Sigmoid colon (tissue), 7 donors: ENCODE results near the gene ASTL. TPM values are rescaled to one million over a fixed set of nuclear protein-coding genes. Genes with fewer than 3 reads are reported as not detected.

ENCODE experiments used
- DNase-seq: peaks from one replicate; pipeline ENCODE4 v3.0.0-alpha.2; 2019
- H3K27ac ChIP-seq, 4 donors: fragments of 200-600 bp; sonication (generic); one replicate each; pipeline ENCODE4 v1.5.1; 2016 to 2019; ENCODE audit warnings: mild to moderate bottlenecking in 1 of 4
- H3K27me3 ChIP-seq, 3 donors: fragments of 200-600 bp; sonication (generic); one replicate each; pipeline ENCODE4 v1.5.1; 2019; ENCODE audit warnings: mild to moderate bottlenecking in 1 of 3
- H3K36me3 ChIP-seq, 4 donors: fragments of 200-600 bp; sonication (generic); one replicate each; pipeline ENCODE4 v1.5.1; 2016 to 2019
- H3K4me1 ChIP-seq, 4 donors: fragments of 200-600 bp; sonication (generic); one replicate each; pipeline ENCODE4 v1.5.1; 2017 to 2019
- H3K4me3 ChIP-seq, 4 donors: fragments of 200-600 bp; sonication (generic); one replicate each; pipeline ENCODE4 v1.5.1; 2017 to 2019; ENCODE audit warnings: mild to moderate bottlenecking in 2 of 4, moderate library complexity in 1 of 4
- H3K9me3 ChIP-seq, 4 donors: fragments of 200-600 bp in 3 of 4; sonication (generic) in 3 of 4; one replicate each; pipeline versions ENCODE4 v1.5.1 to v1.6.1; 2013 to 2019
- CTCF ChIP-seq, 4 experiments: fragments of 450-650 bp in 3 of 4; fragments of 200-600 bp in 1 of 4; IDR thresholded peaks; one replicate each; pipeline ENCODE4 v1.5.1; 2016 to 2019; ENCODE audit warnings: antibody characterized with exemption in 4 of 4, mild to moderate bottlenecking in 3 of 4, moderate library complexity in 2 of 4
- EP300 ChIP-seq, 4 donors: sonication (generic); formaldehyde crosslinking; IDR thresholded peaks; one replicate each; pipeline ENCODE4 v1.6.1; 2017; ENCODE audit warnings: antibody characterized with exemption in 4 of 4
- POLR2A ChIP-seq, 2 donors: fragments of 450-650 bp; IDR thresholded peaks; one replicate each; pipeline ENCODE4 v1.6.1; 2016; ENCODE audit warnings: antibody characterized with exemption in 2 of 2, mild to moderate bottlenecking in 2 of 2, moderate library complexity in 2 of 2
- POLR2AphosphoS5 ChIP-seq, 4 donors: sonication (generic); formaldehyde crosslinking; IDR thresholded peaks; one replicate each; pipeline ENCODE4 v1.6.1; 2017; ENCODE audit warnings: antibody characterized with exemption in 4 of 4
- WGBS, 2 donors: extraction: QIAGEN DNeasy Blood & Tissue Kit; methylation state at CpG; one replicate each; pipeline ENCODE4 v1.1.7; 2013; 5-methylcytosine and 5-hydroxymethylcytosine counted together
- intact Hi-C: fragments of 100-400 bp; cut with DNase I; formaldehyde crosslinking; loops from one replicate; pipeline ENCODE4 v1.15.1; 2023
- polyA plus RNA-seq, 3 donors: library from polyadenylated mRNA; stranded (reverse); fragments of 200-250 nt; gene quantifications; one replicate each; pipeline ENCODE4 v1.2.3, GENCODE V29; 2013
- total RNA-seq, 4 donors: library from RNA; depleted of rRNA; stranded (reverse); fragments of >200 nt; gene quantifications; one replicate each; pipeline ENCODE4 v1.1.0, GENCODE V29; 2016
- donor health status: healthy with polysubstance abuse.
- donor health status: Bipolar disorder and iron deficiency.
- donor health status: healthy.

ASTL gene
- total and polyA plus RNA-seq, 7 donors = 0.36 TPM; not detected in 6

DNA sequence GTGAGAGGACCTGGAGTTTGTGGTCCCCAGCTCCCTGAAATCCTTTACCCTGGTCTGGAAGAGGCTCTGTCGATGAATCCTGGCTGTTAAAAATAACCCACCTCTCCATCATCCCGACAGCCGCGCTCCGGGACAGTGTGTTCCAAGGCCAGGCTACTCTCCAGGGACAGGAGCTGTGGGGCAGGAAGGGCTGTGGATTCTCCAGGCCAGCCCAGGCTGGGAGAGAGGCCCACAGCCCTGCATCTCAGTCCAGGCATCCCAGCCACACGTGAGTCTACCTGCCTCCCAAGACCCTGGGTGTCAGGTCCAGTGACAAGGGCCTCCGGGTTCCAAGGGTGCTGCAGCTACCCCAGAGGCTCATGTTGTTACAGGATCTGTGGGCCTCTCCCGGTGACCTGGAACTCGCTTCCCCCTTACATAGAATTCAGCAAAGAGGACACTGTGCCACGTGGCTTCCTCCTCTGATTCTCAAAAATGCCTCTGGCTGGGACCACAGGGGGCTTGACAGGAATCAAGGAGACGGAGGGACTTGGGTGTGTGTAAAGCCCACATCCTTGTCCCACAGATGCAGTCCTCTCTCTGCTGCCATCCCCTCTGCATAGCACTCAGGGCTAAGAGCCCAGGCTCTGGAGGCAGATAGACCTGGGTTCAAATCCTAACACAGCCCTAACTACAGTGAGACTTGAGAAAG, 39.3 kb downstream of the ASTL start:
- Histone ChIP-seq H3K4me3 (no peak overlapping the region), H3K4me1 (no peaks in the 10 kb centered on the region), H3K27ac (peak overlapping the region in 3 of 4 donors; percentile 23 to 48 (median 34)), H3K27me3 (no peaks in the 10 kb centered on the region), H3K36me3 (no peaks in the 10 kb centered on the region), H3K9me3 (no peaks in the 10 kb centered on the region)
- WGBS, 2 donors = 82 to 88% methylated on average over 11 of the region's 11 CpGs
- peak; percentile 68 for DNase-seq
- TF ChIP-seq POLR2A (IDR thresholded peaks at IDR 0.05) = no peak
- TF ChIP-seq POLR2AphosphoS5 (IDR thresholded peaks at IDR 0.05) = peak in 1 of 4 donors; percentile 15
- TF ChIP-seq EP300 (IDR thresholded peaks at IDR 0.05) = no peak
- intact Hi-C loops = no loop called here

GRCh38 chr2:96097951-96098823, 40.1 kb downstream of the ASTL start:
- TF ChIP-seq POLR2A (IDR thresholded peaks at IDR 0.05) = no peak
- TF ChIP-seq CTCF (IDR thresholded peaks at IDR 0.05) = no peak
- no peak for TF ChIP-seq POLR2AphosphoS5 (IDR thresholded peaks at IDR 0.05)
- TF ChIP-seq EP300 (IDR thresholded peaks at IDR 0.05) = no peak
- Histone ChIP-seq H3K27ac (peak overlapping the region in 3 of 4 donors; percentile 7 to 48 (median 34)), H3K4me3 (no peak overlapping the region), H3K9me3 (no peaks in the 10 kb centered on the region), H3K36me3 (no peaks in the 10 kb centered on the region), H3K4me1 (no peaks in the 10 kb centered on the region), H3K27me3 (no peaks in the 10 kb centered on the region)
- WGBS, 2 donors = 76 to 80% methylated on average over 7 of the region's 7 CpGs
- peak; percentile 50 for DNase-seq
- intact Hi-C loops = no loop called here

DNA sequence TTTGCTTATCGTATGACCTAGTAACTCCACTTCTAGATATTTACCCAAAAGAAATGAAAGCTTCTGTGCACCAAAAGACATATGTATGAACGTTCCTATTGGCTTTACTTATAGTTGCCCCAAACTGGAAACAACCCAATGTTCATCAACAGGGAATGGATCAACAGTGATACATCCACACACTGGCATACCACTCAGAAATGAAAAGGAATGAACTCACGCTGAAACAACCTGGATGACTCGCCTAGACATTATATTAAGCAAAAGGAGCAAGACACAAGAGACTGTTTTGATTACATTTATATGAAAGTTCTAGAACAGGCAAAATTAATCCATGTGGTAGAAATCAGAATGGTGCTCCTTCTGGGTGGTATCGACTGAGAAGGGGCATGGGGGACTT, 40.9 kb downstream of the ASTL start:
- Histone ChIP-seq H3K36me3 (no peaks in the 10 kb centered on the region), H3K4me1 (no peaks in the 10 kb centered on the region), H3K27ac (no peak overlapping the region), H3K4me3 (no peak overlapping the region), H3K9me3 (no peaks in the 10 kb centered on the region), H3K27me3 (no peaks in the 10 kb centered on the region)
- WGBS, 2 donors = 89 to 91% methylated on average over 5 of the region's 5 CpGs
- intact Hi-C loops = no loop called here
- TF ChIP-seq EP300 (IDR thresholded peaks at IDR 0.05) = no peak
- no peak for TF ChIP-seq POLR2AphosphoS5 (IDR thresholded peaks at IDR 0.05)
- no peak for TF ChIP-seq POLR2A (IDR thresholded peaks at IDR 0.05)
- no peak for TF ChIP-seq CTCF (IDR thresholded peaks at IDR 0.05)
- no peak for DNase-seq

DNA sequence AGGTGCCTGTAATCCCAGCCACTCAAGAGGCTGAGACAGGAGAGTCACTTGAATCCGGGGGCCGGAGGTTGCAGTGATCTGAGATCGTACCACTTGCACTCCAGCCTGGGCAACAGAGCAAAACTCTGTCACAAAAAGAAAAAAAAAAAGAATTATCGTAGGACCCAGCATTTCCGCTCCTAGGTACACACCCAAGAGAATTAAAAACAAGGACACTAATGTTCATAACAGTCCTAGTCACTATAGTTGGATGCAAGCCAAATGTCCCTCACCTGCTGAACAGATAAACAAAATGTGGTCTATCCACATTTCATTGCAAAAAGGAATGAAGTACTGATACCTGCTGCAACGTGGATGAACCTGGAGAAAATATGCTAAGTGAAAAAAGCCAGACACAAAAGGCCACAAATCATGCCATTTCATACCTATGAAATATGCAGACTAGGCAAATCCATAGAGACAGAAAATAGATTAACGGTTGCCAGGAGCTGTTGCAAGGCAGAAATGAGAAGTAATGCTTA, 43.1 kb downstream of the ASTL start:
- Histone ChIP-seq H3K27me3 (no peaks in the 10 kb centered on the region), H3K36me3 (no peaks in the 10 kb centered on the region), H3K4me1 (no peaks in the 10 kb centered on the region), H3K9me3 (no peaks in the 10 kb centered on the region), H3K4me3 (no peak overlapping the region), H3K27ac (no peak overlapping the region)
- intact Hi-C loops = no loop called here
- TF ChIP-seq POLR2A (IDR thresholded peaks at IDR 0.05) (no peak), POLR2AphosphoS5 (IDR thresholded peaks at IDR 0.05) (no peak), CTCF (IDR thresholded peaks at IDR 0.05) (no peak), EP300 (IDR thresholded peaks at IDR 0.05) (no peak)
- 59 to 87% methylated on average over 7 of the region's 7 CpGs for WGBS, 2 donors
- DNase-seq = peak; percentile 46

DNA sequence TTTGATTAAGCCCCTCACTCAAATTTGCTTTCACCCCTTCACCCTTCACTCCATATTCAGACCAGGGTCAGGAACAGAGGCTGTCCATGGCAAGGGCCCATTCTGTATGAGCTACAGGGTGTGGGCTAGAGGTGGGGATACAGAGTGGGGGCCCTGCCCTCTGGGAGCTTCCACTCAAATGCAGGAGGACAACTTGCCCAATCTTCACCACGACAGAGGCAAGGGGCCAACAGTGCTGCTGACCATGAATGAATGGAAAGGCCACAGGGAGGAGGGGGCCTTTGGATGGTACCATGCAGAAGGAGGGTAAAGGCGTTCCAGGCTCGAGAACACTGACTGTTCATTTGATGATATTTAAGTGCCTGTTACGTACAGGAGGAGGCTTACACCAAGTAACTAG, 44.8 kb downstream of the ASTL start:
- no peak overlapping the region for H3K4me3 ChIP-seq
- no peaks in the 10 kb centered on the region for H3K4me1 ChIP-seq
- no peak for TF ChIP-seq POLR2AphosphoS5 (IDR thresholded peaks at IDR 0.05)
- no peak for TF ChIP-seq CTCF (IDR thresholded peaks at IDR 0.05)
- no peak for TF ChIP-seq POLR2A (IDR thresholded peaks at IDR 0.05)
- no peak for TF ChIP-seq EP300 (IDR thresholded peaks at IDR 0.05)
- no peaks in the 10 kb centered on the region for H3K9me3 ChIP-seq
- intact Hi-C loops = no loop called here
- no peak for DNase-seq
- H3K36me3 ChIP-seq = no peaks in the 10 kb centered on the region
- 93 to 95% methylated on average over 4 of the region's 4 CpGs for WGBS, 2 donors
- no peak overlapping the region for H3K27ac ChIP-seq
- H3K27me3 ChIP-seq = no peaks in the 10 kb centered on the region
